MM.1S (cell line): Measurements from ENCODE around the gene EFNA3.

Experiments used
- DNase-seq: peaks from one replicate; pipeline ENCODE4 v3.0.0-alpha.2; 2015
- H2AFZ ChIP-seq: fragments of 300-600 bp; sonication (generic); 2 replicates; pipeline ENCODE4 v1.6.0; 2016; ENCODE audit warnings: antibody characterized with exemption, low read length
- H3F3A ChIP-seq: fragments of 300-600 bp; sonication (generic); 2 replicates; pipeline ENCODE4 v1.6.1; 2016; ENCODE audit warnings: mild to moderate bottlenecking, antibody characterized with exemption, low read length, moderate library complexity, mixed read lengths; ENCODE audit not compliant: insufficient read depth
- H3K27ac ChIP-seq: fragments of 300-600 bp; sonication (generic); 2 replicates; pipeline ENCODE4 v1.5.1; 2016; ENCODE audit warnings: mild to moderate bottlenecking, low read length
- H3K27me3 ChIP-seq: fragments of 300-600 bp; sonication (generic); replicated peaks from 2 replicates; pipeline ENCODE4 v1.6.0; 2016; ENCODE audit warnings: low read length; ENCODE audit not compliant: insufficient read depth
- H3K36me3 ChIP-seq: fragments of 300-600 bp; sonication (generic); replicated peaks from 2 replicates; pipeline ENCODE4 v1.6.1; 2016; ENCODE audit warnings: mild to moderate bottlenecking, low read length, mixed read lengths; ENCODE audit not compliant: insufficient read depth
- H3K4me1 ChIP-seq: fragments of 300-600 bp; sonication (generic); 2 replicates; pipeline ENCODE4 v1.6.1; 2016; ENCODE audit warnings: low read length, mixed read lengths
- H3K4me2 ChIP-seq: fragments of 300-600 bp; sonication (generic); 2 replicates; pipeline ENCODE4 v1.6.0; 2016; ENCODE audit warnings: low read depth, low read length
- H3K4me3 ChIP-seq: fragments of 300-600 bp; sonication (generic); 2 replicates; pipeline ENCODE4 v1.5.1; 2016; ENCODE audit warnings: low read length, mixed read lengths
- H3K79me2 ChIP-seq: fragments of 300-600 bp; sonication (generic); 2 replicates; pipeline ENCODE4 v1.6.1; 2016; ENCODE audit warnings: mixed run types, low read length, mixed read lengths
- H3K9ac ChIP-seq: fragments of 300-600 bp; sonication (generic); 2 replicates; pipeline ENCODE4 v1.6.1; 2016; ENCODE audit warnings: low read length, mixed read lengths
- H3K9me2 ChIP-seq: fragments of 300-600 bp; sonication (generic); replicated peaks from 2 replicates; pipeline ENCODE4 v1.6.1; 2016; ENCODE audit warnings: mild to moderate bottlenecking, low read length, mixed read lengths; ENCODE audit not compliant: insufficient read depth
- H3K9me3 ChIP-seq: fragments of 300-600 bp; sonication (generic); replicated peaks from 2 replicates; pipeline ENCODE4 v1.6.1; 2016; ENCODE audit warnings: mild to moderate bottlenecking, low read length, mixed read lengths; ENCODE audit not compliant: insufficient read depth
- H4K20me1 ChIP-seq: fragments of 300-600 bp; sonication (generic); 2 replicates; pipeline ENCODE4 v1.6.1; 2016; ENCODE audit warnings: mild to moderate bottlenecking, low read length, moderate library complexity, mixed read lengths; ENCODE audit not compliant: insufficient read depth
- CTCF ChIP-seq: fragments of 300-600 bp; sonication (generic); IDR thresholded peaks from 2 replicates; pipeline ENCODE4 v1.5.1; 2016; ENCODE audit warnings: antibody characterized with exemption, low read length, mixed read lengths
- EZH2 ChIP-seq: fragments of 300-600 bp; sonication (generic); optimal IDR thresholded peaks from 2 replicates; pipeline ENCODE3; 2017; ENCODE audit warnings: low read depth, mild to moderate bottlenecking, antibody characterized with exemption, low read length, mixed read lengths
- EZH2phosphoT487 ChIP-seq: fragments of 300-600 bp; sonication (generic); IDR thresholded peaks from 2 replicates; pipeline ENCODE4 v1.6.1; 2018; ENCODE audit warnings: antibody characterized with exemption, low read length

EFNA3 gene

GRCh38 chr1:155060736-155061135 is 17.9 kb upstream of the EFNA3 start:
- no peaks in the 10 kb centered on the region for H3K9me3 ChIP-seq
- H3K4me1 ChIP-seq, result peaks cover 13% of the 10 kb centered on the region
- TF ChIP-seq EZH2, result no peak
- TF ChIP-seq EZH2phosphoT487, result no peak
- no peak for TF ChIP-seq CTCF
- no peak for DNase-seq
- 0 out of 2 replicates have a peak, but pooled peaks cover 8% of the 10 kb centered on the region for H3K79me2 ChIP-seq
- no peaks in the 10 kb centered on the region for H3K9me2 ChIP-seq
- no peak overlapping the region for H2AFZ ChIP-seq
- no peaks in the 10 kb centered on the region for H4K20me1 ChIP-seq
- H3K4me3 ChIP-seq, result no peak overlapping the region
- H3K36me3 ChIP-seq, result peaks cover 2% of the 10 kb centered on the region; the same call in 1 of the 2 replicates
- H3K27me3 ChIP-seq, result no peaks in the 10 kb centered on the region
- H3K9ac ChIP-seq, result no peak overlapping the region
- no peak overlapping the region for H3K4me2 ChIP-seq
- H3K27ac ChIP-seq, result no peak overlapping the region
- H3F3A ChIP-seq, result peaks cover 17% of the 10 kb centered on the region

GRCh38 chr1:155061381-155062150 is 17.1 kb upstream of the EFNA3 start:
- Histone ChIP-seq H3K36me3 (peaks cover 2% of the 10 kb centered on the region; the same call in 1 of the 2 replicates), H3K4me2 (peak overlapping the region; percentile 29; the same call in 1 of the 2 replicates), H3K27ac (no peak overlapping the region), H3K9me2 (no peaks in the 10 kb centered on the region), H3K4me3 (no peak overlapping the region), H4K20me1 (no peaks in the 10 kb centered on the region), H3K79me2 (0 out of 2 replicates have a peak, but pooled peaks cover 8% of the 10 kb centered on the region), H3K4me1 (peaks cover 13% of the 10 kb centered on the region), H3K27me3 (no peaks in the 10 kb centered on the region), H3K9me3 (no peaks in the 10 kb centered on the region), H3K9ac (no peak overlapping the region), H2AFZ (no peak overlapping the region), H3F3A (peaks cover 17% of the 10 kb centered on the region)
- TF ChIP-seq CTCF (peak; percentile 100), EZH2 (no peak)
- peak; percentile 96 for DNase-seq

- no peak overlapping the region for H3K9ac ChIP-seq
- peaks cover 13% of the 10 kb centered on the region for H3K4me1 ChIP-seq
- peaks cover 17% of the 10 kb centered on the region for H3F3A ChIP-seq
- no peak overlapping the region for H2AFZ ChIP-seq
- H3K27ac ChIP-seq, result no peak overlapping the region
- no peaks in the 10 kb centered on the region for H3K9me3 ChIP-seq
- H3K9me2 ChIP-seq, result no peaks in the 10 kb centered on the region
- peak overlapping the region; percentile 96; the same call in 1 of the 2 replicates for H3K4me2 ChIP-seq
- TF ChIP-seq EZH2 (no peak), CTCF (no peak), EZH2phosphoT487 (no peak)
- no peak for DNase-seq
- no peaks in the 10 kb centered on the region for H4K20me1 ChIP-seq
- H3K79me2 ChIP-seq, result 0 out of 2 replicates have a peak, but pooled peaks cover 8% of the 10 kb centered on the region
- no peak overlapping the region for H3K4me3 ChIP-seq
- no peaks in the 10 kb centered on the region for H3K27me3 ChIP-seq
- H3K36me3 ChIP-seq, result peaks cover 2% of the 10 kb centered on the region; the same call in 1 of the 2 replicates
Observed at GRCh38 chr1:155062151-155062686, 16.4 kb upstream of the EFNA3 start.
